Spleen (tissue), 7 donors: ENCODE measurements around the gene TREML1.

Experiments used
- POLR2A ChIP-seq, 3 donors: fragments of 450-650 bp; IDR thresholded peaks; one replicate each; pipeline ENCODE4 v1.5.1; 2017; ENCODE audit warnings: antibody characterized with exemption in 3 of 3, mild to moderate bottlenecking in 1 of 3
- POLR2AphosphoS5 ChIP-seq, 3 donors: sonication (generic); formaldehyde crosslinking; IDR thresholded peaks; one replicate each; pipeline ENCODE4 v1.5.1; 2017; ENCODE audit warnings: antibody characterized with exemption in 3 of 3
- TF ChIP-seq, protein P1 (sequence below), 11 experiments: fragments of 200-600 bp in 7 of 11; fragments of 450-650 bp in 4 of 11; sonication (generic) in 4 of 11; IDR thresholded peaks in 8 of 11; conservative IDR thresholded peaks in 3 of 11; 1 replicate in 7 of 11; 2 replicates in 4 of 11; pipeline versions ENCODE4 v1.4.0 to v1.8.0; 2016 to 2021; ENCODE audit warnings: antibody characterized with exemption in 11 of 11, inconsistent platforms in 4 of 11, mild to moderate bottlenecking in 1 of 11
- donor health status: DM: no; HTN: no; CAD: no; lungs with moderate emphysema.
- donor health status: DM: no; HTN: no; CAD: no.
- donor health status: DM: no; HTN: no; CAD: no.

DNA sequence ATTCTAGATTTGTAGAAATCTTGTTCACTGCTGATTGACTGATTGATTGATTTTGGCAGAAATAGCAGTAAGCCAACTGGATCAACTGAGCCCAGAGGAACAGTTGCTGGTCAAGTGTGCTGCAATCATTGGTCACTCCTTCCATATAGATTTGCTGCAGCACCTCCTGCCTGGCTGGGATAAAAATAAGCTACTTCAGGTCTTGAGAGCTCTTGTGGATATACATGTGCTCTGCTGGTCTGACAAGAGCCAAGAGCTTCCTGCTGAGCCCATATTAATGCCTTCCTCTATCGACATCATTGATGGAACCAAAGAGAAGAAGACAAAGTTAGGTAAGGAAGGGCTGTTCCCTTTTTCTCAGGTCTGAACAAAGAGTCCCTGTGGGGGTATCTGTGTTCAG lies 31.2 kb downstream of the TREML1 start:
- no peak for TF ChIP-seq POLR2AphosphoS5 (IDR thresholded peaks at IDR 0.05)
- TF ChIP-seq, protein P1, sequence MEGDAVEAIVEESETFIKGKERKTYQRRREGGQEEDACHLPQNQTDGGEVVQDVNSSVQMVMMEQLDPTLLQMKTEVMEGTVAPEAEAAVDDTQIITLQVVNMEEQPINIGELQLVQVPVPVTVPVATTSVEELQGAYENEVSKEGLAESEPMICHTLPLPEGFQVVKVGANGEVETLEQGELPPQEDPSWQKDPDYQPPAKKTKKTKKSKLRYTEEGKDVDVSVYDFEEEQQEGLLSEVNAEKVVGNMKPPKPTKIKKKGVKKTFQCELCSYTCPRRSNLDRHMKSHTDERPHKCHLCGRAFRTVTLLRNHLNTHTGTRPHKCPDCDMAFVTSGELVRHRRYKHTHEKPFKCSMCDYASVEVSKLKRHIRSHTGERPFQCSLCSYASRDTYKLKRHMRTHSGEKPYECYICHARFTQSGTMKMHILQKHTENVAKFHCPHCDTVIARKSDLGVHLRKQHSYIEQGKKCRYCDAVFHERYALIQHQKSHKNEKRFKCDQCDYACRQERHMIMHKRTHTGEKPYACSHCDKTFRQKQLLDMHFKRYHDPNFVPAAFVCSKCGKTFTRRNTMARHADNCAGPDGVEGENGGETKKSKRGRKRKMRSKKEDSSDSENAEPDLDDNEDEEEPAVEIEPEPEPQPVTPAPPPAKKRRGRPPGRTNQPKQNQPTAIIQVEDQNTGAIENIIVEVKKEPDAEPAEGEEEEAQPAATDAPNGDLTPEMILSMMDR (IDR thresholded peaks at IDR 0.05 in 8 of 11, conservative IDR thresholded peaks at IDR 0.05 in 3 of 11) = no peak
- TF ChIP-seq POLR2A (IDR thresholded peaks at IDR 0.05) = no peak
